ENCODE results near the gene MYBL2. TPM values are rescaled to one million over a fixed set of nuclear protein-coding genes. Genes with fewer than 3 reads are reported as not detected.

The MYBL2 gene
- total RNA-seq, 1 donor from 2014 or later, result 3.1 TPM

DNA sequence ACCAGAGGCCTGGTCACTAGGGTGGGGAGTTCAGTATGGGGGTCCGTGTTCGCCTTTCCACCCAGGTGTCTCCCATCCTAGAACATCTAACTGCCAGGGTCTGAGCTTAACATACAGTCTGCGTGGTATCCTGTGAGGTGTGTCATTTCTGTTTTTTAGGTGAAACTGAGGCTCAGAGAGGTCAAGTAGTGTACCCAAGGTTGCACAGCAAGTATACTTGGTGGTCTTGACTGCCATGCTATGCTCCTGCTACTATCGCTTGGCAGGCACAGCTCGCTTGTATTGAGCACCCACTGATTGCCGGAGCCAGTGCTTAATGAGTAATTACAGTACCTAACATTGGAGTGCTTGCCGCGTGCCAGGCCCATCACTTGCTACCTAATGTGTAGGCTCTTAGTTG lies 33.7 kb downstream of the MYBL2 start:
- Histone ChIP-seq H3K27ac (ENCODE audit: low read depth, low read length) (no peak overlapping the region), H3K4me3 (ENCODE audit: low read length in 3 of 3) (no peak overlapping the region), H3K9me3 (ENCODE audit: control insufficient read depth in 3 of 3, low read length in 3 of 3) (no peaks in the 10 kb centered on the region), H3K36me3 (ENCODE audit: control insufficient read depth in 3 of 3, insufficient read depth in 3 of 3, low read length in 3 of 3) (no peaks in the 10 kb centered on the region), H3K4me1 (ENCODE audit: control insufficient read depth in 3 of 3, insufficient read depth in 3 of 3, low read length in 3 of 3) (no peaks in the 10 kb centered on the region), H3K9ac (ENCODE audit: low read depth in 1 of 3, low read length in 3 of 3) (no peak overlapping the region), H3K27me3 (ENCODE audit: control insufficient read depth in 3 of 3, insufficient read depth in 3 of 3, low read length in 3 of 3) (no peaks in the 10 kb centered on the region)

DNA sequence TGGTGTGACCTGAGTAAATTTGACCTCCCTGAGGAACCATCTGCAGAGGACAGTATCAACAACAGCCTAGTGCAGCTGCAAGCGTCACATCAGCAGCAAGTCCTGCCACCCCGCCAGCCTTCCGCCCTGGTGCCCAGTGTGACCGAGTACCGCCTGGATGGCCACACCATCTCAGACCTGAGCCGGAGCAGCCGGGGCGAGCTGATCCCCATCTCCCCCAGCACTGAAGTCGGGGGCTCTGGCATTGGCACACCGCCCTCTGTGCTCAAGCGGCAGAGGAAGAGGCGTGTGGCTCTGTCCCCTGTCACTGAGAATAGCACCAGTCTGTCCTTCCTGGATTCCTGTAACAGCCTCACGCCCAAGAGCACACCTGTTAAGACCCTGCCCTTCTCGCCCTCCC lies 35.6 kb downstream of the MYBL2 start:
- Histone ChIP-seq H3K9ac (ENCODE audit: low read depth in 1 of 3, low read length in 3 of 3) (no peak overlapping the region), H3K9me3 (ENCODE audit: control insufficient read depth in 3 of 3, low read length in 3 of 3) (no peaks in the 10 kb centered on the region), H3K4me3 (ENCODE audit: low read length in 3 of 3) (no peak overlapping the region), H3K36me3 (ENCODE audit: control insufficient read depth in 3 of 3, insufficient read depth in 3 of 3, low read length in 3 of 3) (no peaks in the 10 kb centered on the region), H3K4me1 (ENCODE audit: control insufficient read depth in 3 of 3, insufficient read depth in 3 of 3, low read length in 3 of 3) (no peaks in the 10 kb centered on the region), H3K27me3 (ENCODE audit: control insufficient read depth in 3 of 3, insufficient read depth in 3 of 3, low read length in 3 of 3) (no peaks in the 10 kb centered on the region), H3K27ac (ENCODE audit: low read depth, low read length) (no peak overlapping the region)

GRCh38 chr20:43710370-43711044 lies 43.6 kb downstream of the MYBL2 start:
- Histone ChIP-seq H3K27ac (ENCODE audit: low read depth, low read length) (no peak overlapping the region), H3K27me3 (ENCODE audit: control insufficient read depth in 3 of 3, insufficient read depth in 3 of 3, low read length in 3 of 3) (no peaks in the 10 kb centered on the region), H3K9ac (ENCODE audit: low read depth in 1 of 3, low read length in 3 of 3) (no peak overlapping the region), H3K9me3 (ENCODE audit: control insufficient read depth in 3 of 3, low read length in 3 of 3) (no peaks in the 10 kb centered on the region), H3K4me1 (ENCODE audit: control insufficient read depth in 3 of 3, insufficient read depth in 3 of 3, low read length in 3 of 3) (no peaks in the 10 kb centered on the region), H3K36me3 (ENCODE audit: control insufficient read depth in 3 of 3, insufficient read depth in 3 of 3, low read length in 3 of 3) (no peaks in the 10 kb centered on the region), H3K4me3 (ENCODE audit: low read length in 3 of 3) (no peak overlapping the region)

GRCh38 chr20:43711098-43711654 lies 44.3 kb downstream of the MYBL2 start:
- no peaks in the 10 kb centered on the region for H3K9me3 ChIP-seq (ENCODE audit: control insufficient read depth in 3 of 3, low read length in 3 of 3)
- no peaks in the 10 kb centered on the region for H3K27me3 ChIP-seq (ENCODE audit: control insufficient read depth in 3 of 3, insufficient read depth in 3 of 3, low read length in 3 of 3)
- no peaks in the 10 kb centered on the region for H3K4me1 ChIP-seq (ENCODE audit: control insufficient read depth in 3 of 3, insufficient read depth in 3 of 3, low read length in 3 of 3)
- H3K4me3 ChIP-seq (ENCODE audit: low read length in 3 of 3), result no peak overlapping the region
- H3K9ac ChIP-seq (ENCODE audit: low read depth in 1 of 3, low read length in 3 of 3), result no peak overlapping the region
- no peaks in the 10 kb centered on the region for H3K36me3 ChIP-seq (ENCODE audit: control insufficient read depth in 3 of 3, insufficient read depth in 3 of 3, low read length in 3 of 3)
- H3K27ac ChIP-seq (ENCODE audit: low read depth, low read length), result no peak overlapping the region

DNA sequence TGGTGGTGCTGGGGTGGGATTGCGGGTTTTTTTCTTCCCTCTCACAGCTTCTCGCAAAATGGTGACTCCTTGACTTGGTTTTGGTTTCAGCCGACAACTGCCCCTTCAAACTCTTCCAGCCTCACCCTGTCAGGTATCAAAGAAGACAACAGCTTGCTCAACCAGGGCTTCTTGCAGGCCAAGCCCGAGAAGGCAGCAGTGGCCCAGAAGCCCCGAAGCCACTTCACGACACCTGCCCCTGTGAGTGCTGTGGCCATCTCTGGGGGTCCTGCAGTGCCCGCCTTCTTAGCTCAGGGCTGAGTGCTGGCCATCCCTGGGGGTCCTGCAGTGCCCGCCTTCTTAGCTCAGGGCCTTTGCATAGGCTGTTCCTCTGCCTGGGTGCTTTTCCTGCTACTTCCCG lies 48.1 kb downstream of the MYBL2 start:
- no peak overlapping the region for H3K4me3 ChIP-seq (ENCODE audit: low read length in 3 of 3)
- no peaks in the 10 kb centered on the region for H3K27me3 ChIP-seq (ENCODE audit: control insufficient read depth in 3 of 3, insufficient read depth in 3 of 3, low read length in 3 of 3)
- H3K4me1 ChIP-seq (ENCODE audit: control insufficient read depth in 3 of 3, insufficient read depth in 3 of 3, low read length in 3 of 3), result no peaks in the 10 kb centered on the region
- H3K27ac ChIP-seq (ENCODE audit: low read depth, low read length), result no peak overlapping the region
- no peak overlapping the region for H3K9ac ChIP-seq (ENCODE audit: low read depth in 1 of 3, low read length in 3 of 3)
- H3K9me3 ChIP-seq (ENCODE audit: control insufficient read depth in 3 of 3, low read length in 3 of 3), result no peaks in the 10 kb centered on the region
- H3K36me3 ChIP-seq (ENCODE audit: control insufficient read depth in 3 of 3, insufficient read depth in 3 of 3, low read length in 3 of 3), result no peaks in the 10 kb centered on the region

DNA sequence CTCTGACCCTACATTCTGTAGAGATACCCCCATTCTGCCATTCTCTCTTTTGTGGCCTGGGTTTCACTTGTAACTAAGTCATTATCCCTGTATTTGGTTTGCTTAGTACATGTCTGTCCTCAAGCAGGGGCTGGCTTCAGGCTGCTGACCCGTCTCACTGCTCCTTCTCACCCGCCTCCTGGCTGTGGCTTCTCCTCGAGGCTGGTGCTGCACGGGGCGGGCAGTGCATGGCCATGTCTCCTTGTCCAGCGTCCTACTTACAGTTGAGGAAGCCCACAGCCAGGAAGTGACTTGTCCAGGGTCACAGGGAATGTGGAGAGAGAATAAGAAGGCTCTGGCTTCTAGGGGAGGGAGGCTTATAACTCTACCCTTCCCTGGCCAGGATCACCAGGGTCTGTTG lies 48.6 kb downstream of the MYBL2 start:
- Histone ChIP-seq H3K27ac (ENCODE audit: low read depth, low read length) (no peak overlapping the region), H3K4me1 (ENCODE audit: control insufficient read depth in 3 of 3, insufficient read depth in 3 of 3, low read length in 3 of 3) (no peaks in the 10 kb centered on the region), H3K4me3 (ENCODE audit: low read length in 3 of 3) (no peak overlapping the region), H3K9me3 (ENCODE audit: control insufficient read depth in 3 of 3, low read length in 3 of 3) (no peaks in the 10 kb centered on the region), H3K36me3 (ENCODE audit: control insufficient read depth in 3 of 3, insufficient read depth in 3 of 3, low read length in 3 of 3) (no peaks in the 10 kb centered on the region), H3K27me3 (ENCODE audit: control insufficient read depth in 3 of 3, insufficient read depth in 3 of 3, low read length in 3 of 3) (no peaks in the 10 kb centered on the region), H3K9ac (ENCODE audit: low read depth in 1 of 3, low read length in 3 of 3) (no peak overlapping the region)

GRCh38 chr20:43716123-43716522 lies 49.2 kb downstream of the MYBL2 start:
- H3K9me3 ChIP-seq (ENCODE audit: control insufficient read depth in 3 of 3, low read length in 3 of 3), result no peaks in the 10 kb centered on the region
- no peak overlapping the region for H3K9ac ChIP-seq (ENCODE audit: low read depth in 1 of 3, low read length in 3 of 3)
- peaks cover 0 to 2% (median 0%) of the 10 kb centered on the region in 3 donors for H3K27me3 ChIP-seq (ENCODE audit: control insufficient read depth in 3 of 3, insufficient read depth in 3 of 3, low read length in 3 of 3)
- no peak overlapping the region for H3K27ac ChIP-seq (ENCODE audit: low read depth, low read length)
- no peaks in the 10 kb centered on the region for H3K36me3 ChIP-seq (ENCODE audit: control insufficient read depth in 3 of 3, insufficient read depth in 3 of 3, low read length in 3 of 3)
- no peaks in the 10 kb centered on the region for H3K4me1 ChIP-seq (ENCODE audit: control insufficient read depth in 3 of 3, insufficient read depth in 3 of 3, low read length in 3 of 3)
- no peak overlapping the region for H3K4me3 ChIP-seq (ENCODE audit: low read length in 3 of 3)

DNA sequence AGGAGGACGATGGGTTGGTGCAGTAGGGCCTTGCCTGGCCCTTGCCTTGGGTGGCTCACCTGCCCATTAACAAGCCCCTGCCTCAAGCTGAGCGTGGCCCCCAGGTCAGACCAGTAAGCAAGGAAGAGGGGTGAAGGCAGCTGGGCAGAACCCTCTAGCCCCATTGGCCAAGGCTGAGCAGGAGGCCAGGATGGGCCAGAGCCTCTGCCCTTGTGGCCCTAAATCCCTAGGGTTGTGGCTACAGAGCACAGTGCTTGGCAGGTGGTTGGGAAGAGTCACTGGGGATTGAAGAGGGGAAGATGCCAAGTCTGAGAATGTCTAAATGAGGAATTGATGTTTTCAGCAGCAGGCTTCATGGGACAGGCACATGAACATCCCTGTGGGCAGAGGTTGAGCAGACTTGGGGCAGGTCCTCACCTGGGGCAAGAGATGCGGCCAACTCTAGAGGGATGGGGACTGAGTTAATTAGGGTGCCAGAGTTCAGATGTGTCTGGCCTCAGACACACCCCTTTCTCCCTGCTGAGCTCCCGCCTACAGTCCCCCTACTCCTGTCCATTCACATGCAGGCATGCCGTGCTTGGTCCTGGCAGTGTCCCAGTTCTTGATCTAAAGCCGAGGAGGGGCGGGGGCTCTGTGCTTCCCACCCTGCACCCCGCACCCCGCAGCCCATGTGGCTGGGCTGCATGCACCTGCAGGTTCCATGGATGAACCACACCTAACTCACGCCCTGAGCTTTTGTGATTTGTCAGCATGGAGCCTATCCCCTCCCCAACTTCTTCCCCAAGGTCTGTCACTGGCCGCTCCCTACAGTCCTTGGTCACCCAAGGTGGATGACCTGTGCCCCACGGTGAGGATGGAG lies 50.1 kb downstream of the MYBL2 start:
- H3K9me3 ChIP-seq (ENCODE audit: control insufficient read depth in 3 of 3, low read length in 3 of 3), result no peaks in the 10 kb centered on the region
- H3K4me3 ChIP-seq (ENCODE audit: low read length in 3 of 3), result no peak overlapping the region
- no peak overlapping the region for H3K27ac ChIP-seq (ENCODE audit: low read depth, low read length)
- H3K27me3 ChIP-seq (ENCODE audit: control insufficient read depth in 3 of 3, insufficient read depth in 3 of 3, low read length in 3 of 3), result peaks cover 0 to 2% (median 0%) of the 10 kb centered on the region in 3 donors
- no peaks in the 10 kb centered on the region for H3K36me3 ChIP-seq (ENCODE audit: control insufficient read depth in 3 of 3, insufficient read depth in 3 of 3, low read length in 3 of 3)
- no peaks in the 10 kb centered on the region for H3K4me1 ChIP-seq (ENCODE audit: control insufficient read depth in 3 of 3, insufficient read depth in 3 of 3, low read length in 3 of 3)
- no peak overlapping the region for H3K9ac ChIP-seq (ENCODE audit: low read depth in 1 of 3, low read length in 3 of 3)

- Histone ChIP-seq H3K27ac (ENCODE audit: low read depth, low read length) (no peak overlapping the region), H3K4me1 (ENCODE audit: control insufficient read depth in 3 of 3, insufficient read depth in 3 of 3, low read length in 3 of 3) (no peaks in the 10 kb centered on the region), H3K9ac (ENCODE audit: low read depth in 1 of 3, low read length in 3 of 3) (no peak overlapping the region), H3K36me3 (ENCODE audit: control insufficient read depth in 3 of 3, insufficient read depth in 3 of 3, low read length in 3 of 3) (no peaks in the 10 kb centered on the region), H3K27me3 (ENCODE audit: control insufficient read depth in 3 of 3, insufficient read depth in 3 of 3, low read length in 3 of 3) (peaks cover 0 to 2% (median 0%) of the 10 kb centered on the region in 3 donors), H3K4me3 (ENCODE audit: low read length in 3 of 3) (no peak overlapping the region), H3K9me3 (ENCODE audit: control insufficient read depth in 3 of 3, low read length in 3 of 3) (no peaks in the 10 kb centered on the region)
These were observed 50.7 kb downstream of the MYBL2 start for GRCh38 chr20:43717616-43717995.

GRCh38 chr20:43720007-43720406 lies 53.1 kb downstream of the MYBL2 start:
- Histone ChIP-seq H3K27me3 (ENCODE audit: control insufficient read depth in 3 of 3, insufficient read depth in 3 of 3, low read length in 3 of 3) (peaks cover 0 to 7% (median 2%) of the 10 kb centered on the region in 3 donors), H3K27ac (ENCODE audit: low read depth, low read length) (no peak overlapping the region), H3K9ac (ENCODE audit: low read depth in 1 of 3, low read length in 3 of 3) (no peak overlapping the region), H3K4me1 (ENCODE audit: control insufficient read depth in 3 of 3, insufficient read depth in 3 of 3, low read length in 3 of 3) (no peaks in the 10 kb centered on the region), H3K4me3 (ENCODE audit: low read length in 3 of 3) (no peak overlapping the region), H3K36me3 (ENCODE audit: control insufficient read depth in 3 of 3, insufficient read depth in 3 of 3, low read length in 3 of 3) (no peaks in the 10 kb centered on the region), H3K9me3 (ENCODE audit: control insufficient read depth in 3 of 3, low read length in 3 of 3) (no peaks in the 10 kb centered on the region)
